GM12875 (cell line): ENCODE measurements around the gene SERINC3.
"Not testable (repeated sequence)": the region's sequence is repeated elsewhere in the genome, so short reads cannot be mapped to it uniquely, and the experiment has no call there.

Experiments used
- H3K4me3 ChIP-seq: one replicate; pipeline ENCODE4 v1.5.1; 2011; ENCODE audit warnings: low read depth, low read length, control low read depth
- TF ChIP-seq, protein P1 (sequence below): IDR thresholded peaks from 2 replicates; pipeline ENCODE4 v1.5.1; 2011; ENCODE audit warnings: low read depth, mild to moderate bottlenecking, control low read depth, inconsistent platforms, low read length, moderate library complexity, borderline replicate concordance; ENCODE audit not compliant: insufficient read depth

The SERINC3 gene

GRCh38 chr20:44478206-44478605, 43.7 kb downstream of the SERINC3 start:
- no peak overlapping the region for H3K4me3 ChIP-seq
- TF ChIP-seq, protein P1, sequence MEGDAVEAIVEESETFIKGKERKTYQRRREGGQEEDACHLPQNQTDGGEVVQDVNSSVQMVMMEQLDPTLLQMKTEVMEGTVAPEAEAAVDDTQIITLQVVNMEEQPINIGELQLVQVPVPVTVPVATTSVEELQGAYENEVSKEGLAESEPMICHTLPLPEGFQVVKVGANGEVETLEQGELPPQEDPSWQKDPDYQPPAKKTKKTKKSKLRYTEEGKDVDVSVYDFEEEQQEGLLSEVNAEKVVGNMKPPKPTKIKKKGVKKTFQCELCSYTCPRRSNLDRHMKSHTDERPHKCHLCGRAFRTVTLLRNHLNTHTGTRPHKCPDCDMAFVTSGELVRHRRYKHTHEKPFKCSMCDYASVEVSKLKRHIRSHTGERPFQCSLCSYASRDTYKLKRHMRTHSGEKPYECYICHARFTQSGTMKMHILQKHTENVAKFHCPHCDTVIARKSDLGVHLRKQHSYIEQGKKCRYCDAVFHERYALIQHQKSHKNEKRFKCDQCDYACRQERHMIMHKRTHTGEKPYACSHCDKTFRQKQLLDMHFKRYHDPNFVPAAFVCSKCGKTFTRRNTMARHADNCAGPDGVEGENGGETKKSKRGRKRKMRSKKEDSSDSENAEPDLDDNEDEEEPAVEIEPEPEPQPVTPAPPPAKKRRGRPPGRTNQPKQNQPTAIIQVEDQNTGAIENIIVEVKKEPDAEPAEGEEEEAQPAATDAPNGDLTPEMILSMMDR = no peak

DNA sequence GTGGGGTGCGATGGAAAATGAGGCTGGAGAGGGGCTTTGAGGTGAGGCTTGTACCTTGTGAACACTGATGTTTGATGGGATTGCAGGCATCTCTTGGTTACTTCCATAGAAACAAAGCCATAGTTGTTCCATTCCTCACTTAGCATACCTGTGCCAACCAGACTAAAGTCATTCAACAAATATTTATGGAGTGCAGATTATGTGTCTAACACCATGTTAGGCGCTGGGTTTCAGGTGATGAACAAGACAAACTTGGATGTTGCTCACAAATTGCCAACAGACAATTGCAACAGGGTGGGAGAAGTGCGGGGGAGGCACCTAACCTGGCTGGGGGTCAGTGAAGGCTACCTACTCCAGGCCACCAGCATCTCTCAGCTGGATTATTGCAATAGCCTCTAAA, 44.7 kb downstream of the SERINC3 start:
- TF ChIP-seq, protein P1 = no peak

GRCh38 chr20:44475694-44476560, 45.9 kb downstream of the SERINC3 start, which contains the start of gene TTPAL:
TTPAL (plus strand) TSS chr20:44475874; CDS start chr20:44480000, 4,126 bp downstream.
- TF ChIP-seq, protein P1 = no peak
- H3K4me3 ChIP-seq = peak within 1 kb of the TSS; percentile 79

More for the DNA sequence above, 44.7 kb downstream of the SERINC3 start:
- no peak overlapping the region for H3K4me3 ChIP-seq

GRCh38 chr20:44475372-44475693, 46.5 kb downstream of the SERINC3 start:
- peak overlapping the region; percentile 79 for H3K4me3 ChIP-seq
- TF ChIP-seq, protein P1 = no peak

- not testable (repeated sequence) for H3K4me3 ChIP-seq
Measured at GRCh38 chr20:44472283-44472682, 49.6 kb downstream of the SERINC3 start.

DNA sequence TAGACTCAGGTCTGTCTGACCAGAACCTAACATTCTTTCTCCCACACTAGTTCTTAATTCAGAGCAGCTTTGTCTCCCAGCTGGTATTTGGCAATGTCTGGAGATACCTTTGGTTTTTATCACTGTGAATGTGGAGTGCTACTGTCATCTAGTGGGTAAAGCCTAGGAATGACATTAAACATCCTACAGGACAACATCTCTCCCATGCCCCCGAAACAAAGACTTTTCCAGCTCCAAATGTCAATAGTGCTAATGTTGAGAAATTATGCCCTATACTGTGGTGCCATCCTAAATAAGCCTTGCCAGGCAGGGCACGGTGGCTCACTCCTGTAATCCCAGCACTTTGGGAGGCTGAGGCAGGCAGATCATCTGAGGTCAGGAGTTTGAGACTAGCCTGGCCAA, 50.4 kb downstream of the SERINC3 start:
- H3K4me3 ChIP-seq = no peak overlapping the region
- TF ChIP-seq, protein P1 = no peak

GRCh38 chr20:44470327-44470726, 51.5 kb downstream of the SERINC3 start:
- no peak overlapping the region for H3K4me3 ChIP-seq
- TF ChIP-seq, protein P1 = no peak
